HEK293 (cell line): ENCODE data around the gene SLC39A10.

ENCODE experiments used
- CTCF ChIA-PET: fragments of 350-600 bp; formaldehyde crosslinking; extraction: SDS; loops from one replicate; lab custom pipeline; 2021; ENCODE audit warnings: antibody characterized with exemption; lab: Yijun Ruan, JAX
- POLR2A ChIA-PET: fragments of 300-600 bp; formaldehyde crosslinking; extraction: SDS; loops from one replicate; lab custom pipeline; 2020; ENCODE audit warnings: antibody characterized with exemption, inconsistent platforms; lab: Yijun Ruan, JAX
- H3K27ac ChIP-seq: fragments of 200-500 bp; sonication (Bioruptor generic); 2 replicates; pipeline ENCODE4 v1.5.1; 2014; ENCODE audit warnings: low read depth, low read length, control low read depth, inconsistent platforms; ENCODE audit errors: extremely low read depth
- H3K36me3 ChIP-seq, 2 experiments: fragments of 200-500 bp in 1 of 2; sonication (Bioruptor generic) in 1 of 2; 1 replicate in 1 of 2; 2 replicates in 1 of 2; pipeline ENCODE4 v1.5.1; 2014 to 2017; ENCODE audit warnings: inconsistent platforms in 2 of 2, low read length in 2 of 2; ENCODE audit not compliant: control insufficient read depth in 2 of 2, insufficient read depth in 1 of 2
- H3K4me1 ChIP-seq: fragments of 200-500 bp; sonication (Bioruptor generic); 2 replicates; pipeline ENCODE4 v1.5.1; 2014; ENCODE audit warnings: mild to moderate bottlenecking, low read length, inconsistent platforms; ENCODE audit not compliant: control insufficient read depth, insufficient read depth
- H3K4me3 ChIP-seq: 2 replicates; pipeline ENCODE4 v1.5.1; 2011; ENCODE audit warnings: low read depth, mild to moderate bottlenecking, control low read depth, low read length, moderate library complexity
- H3K9me3 ChIP-seq: fragments of 200-500 bp; sonication (Bioruptor generic); 2 replicates; pipeline ENCODE4 v1.5.1; 2014; ENCODE audit warnings: low read depth, low read length, inconsistent platforms; ENCODE audit not compliant: control insufficient read depth, insufficient read depth
- ZBTB17 ChIP-seq: fragments of 450-650 bp; formaldehyde crosslinking; IDR thresholded peaks from 2 replicates; pipeline ENCODE4 v1.5.1; 2016; ENCODE audit warnings: missing biosample characterization, missing genetic modification characterization
- ZBTB8A ChIP-seq: fragments of 450-650 bp; formaldehyde crosslinking; IDR thresholded peaks from 2 replicates; pipeline ENCODE4 v1.5.1; 2016; ENCODE audit warnings: missing biosample characterization, missing genetic modification characterization
- ZIC2 ChIP-seq: fragments of 450-650 bp; formaldehyde crosslinking; IDR thresholded peaks from 2 replicates; pipeline ENCODE4 v1.5.1; 2016; ENCODE audit warnings: missing biosample characterization, missing genetic modification characterization
- ZNF114 ChIP-seq: fragments of 450-650 bp; formaldehyde crosslinking; IDR thresholded peaks from 2 replicates; pipeline ENCODE4 v1.5.0; 2017; ENCODE audit warnings: missing biosample characterization, missing genetic modification characterization
- ZNF16 ChIP-seq: fragments of 450-650 bp; formaldehyde crosslinking; IDR thresholded peaks from 2 replicates; pipeline ENCODE4 v1.5.1; 2016; ENCODE audit warnings: low read depth, missing biosample characterization, missing genetic modification characterization
- ZNF223 ChIP-seq: fragments of 450-650 bp; formaldehyde crosslinking; IDR thresholded peaks from 2 replicates; pipeline ENCODE4 v1.5.1; 2016; ENCODE audit warnings: missing biosample characterization, missing genetic modification characterization
- ZNF23 ChIP-seq: fragments of 450-650 bp; formaldehyde crosslinking; IDR thresholded peaks from 2 replicates; pipeline ENCODE4 v1.5.1; 2016; ENCODE audit warnings: missing biosample characterization, missing genetic modification characterization, borderline replicate concordance
- ZNF302 ChIP-seq: fragments of 450-650 bp; formaldehyde crosslinking; IDR thresholded peaks from 2 replicates; pipeline ENCODE4 v1.5.1; 2016; ENCODE audit warnings: missing biosample characterization, missing genetic modification characterization, low read depth
- ZNF623 ChIP-seq: fragments of 450-650 bp; formaldehyde crosslinking; IDR thresholded peaks from 2 replicates; pipeline ENCODE4 v1.5.1; 2016; ENCODE audit warnings: missing biosample characterization, missing genetic modification characterization
- ZNF626 ChIP-seq: fragments of 450-650 bp; sonication (Bioruptor Pico); formaldehyde crosslinking; IDR thresholded peaks from 2 replicates; pipeline ENCODE4 v1.5.1; 2018; ENCODE audit warnings: missing biosample characterization, missing genetic modification characterization, inconsistent platforms
- ZNF629 ChIP-seq: fragments of 450-650 bp; formaldehyde crosslinking; IDR thresholded peaks from 2 replicates; pipeline ENCODE4 v1.5.1; 2017; ENCODE audit warnings: missing biosample characterization, missing genetic modification characterization
- ZNF707 ChIP-seq: fragments of 450-650 bp; formaldehyde crosslinking; IDR thresholded peaks from 2 replicates; pipeline ENCODE4 v1.5.1; 2016; ENCODE audit warnings: missing biosample characterization, missing genetic modification characterization
- ZNF776 ChIP-seq: fragments of 450-650 bp; formaldehyde crosslinking; IDR thresholded peaks from 2 replicates; pipeline ENCODE4 v1.5.0; 2017; ENCODE audit warnings: missing biosample characterization, missing genetic modification characterization, borderline replicate concordance
- ZNF791 ChIP-seq: fragments of 450-650 bp; formaldehyde crosslinking; IDR thresholded peaks from 2 replicates; pipeline ENCODE4 v1.5.1; 2016; ENCODE audit warnings: missing biosample characterization, missing genetic modification characterization
- ZNF843 ChIP-seq: fragments of 450-650 bp; formaldehyde crosslinking; IDR thresholded peaks from 2 replicates; pipeline ENCODE4 v1.5.1; 2016; ENCODE audit warnings: missing biosample characterization, missing genetic modification characterization
- TF ChIP-seq, protein P1 (sequence below): fragments of 450-650 bp; formaldehyde crosslinking; IDR thresholded peaks from 2 replicates; pipeline ENCODE4 v1.5.1; 2017; ENCODE audit warnings: missing biosample characterization, missing genetic modification characterization
- TF ChIP-seq, protein P2 (sequence below): sonication (generic); formaldehyde crosslinking; IDR thresholded peaks from 2 replicates; pipeline ENCODE4 v1.8.1; 2022; ENCODE audit warnings: mild to moderate bottlenecking, moderate library complexity, missing genetic modification reagents
- TF ChIP-seq, protein P3 (sequence below): fragments of 450-650 bp; formaldehyde crosslinking; IDR thresholded peaks from 2 replicates; pipeline ENCODE4 v1.5.1; 2017; ENCODE audit warnings: missing biosample characterization, mild to moderate bottlenecking, missing genetic modification characterization, moderate library complexity
- TF ChIP-seq, protein P4 (sequence below): fragments of 450-650 bp; formaldehyde crosslinking; IDR thresholded peaks from 2 replicates; pipeline ENCODE4 v1.5.1; 2016; ENCODE audit warnings: missing biosample characterization, missing genetic modification characterization

SLC39A10 gene

GRCh38 chr2:195730912-195731311 lies 73.9 kb downstream of the SLC39A10 start:
- TF ChIP-seq ZNF843 (tag by site-specific recombination) (no peak), ZNF16 (tag by site-specific recombination) (no peak), ZNF223 (no peak)
- TF ChIP-seq, protein P1, sequence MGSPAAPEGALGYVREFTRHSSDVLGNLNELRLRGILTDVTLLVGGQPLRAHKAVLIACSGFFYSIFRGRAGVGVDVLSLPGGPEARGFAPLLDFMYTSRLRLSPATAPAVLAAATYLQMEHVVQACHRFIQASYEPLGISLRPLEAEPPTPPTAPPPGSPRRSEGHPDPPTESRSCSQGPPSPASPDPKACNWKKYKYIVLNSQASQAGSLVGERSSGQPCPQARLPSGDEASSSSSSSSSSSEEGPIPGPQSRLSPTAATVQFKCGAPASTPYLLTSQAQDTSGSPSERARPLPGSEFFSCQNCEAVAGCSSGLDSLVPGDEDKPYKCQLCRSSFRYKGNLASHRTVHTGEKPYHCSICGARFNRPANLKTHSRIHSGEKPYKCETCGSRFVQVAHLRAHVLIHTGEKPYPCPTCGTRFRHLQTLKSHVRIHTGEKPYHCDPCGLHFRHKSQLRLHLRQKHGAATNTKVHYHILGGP (tag by site-specific recombination), result no peak
- POLR2A ChIA-PET, result no interaction called here
- Histone ChIP-seq H3K4me3 (no peak overlapping the region), H3K36me3 (peaks cover 0 to 16% of the 10 kb centered on the region in 2 experiments; a peak in 1 of 3 replicates), H3K4me1 (no peaks in the 10 kb centered on the region), H3K9me3 (no peaks in the 10 kb centered on the region), H3K27ac (no peak overlapping the region)
- CTCF ChIA-PET, result no interaction called here

- TF ChIP-seq, protein P2, sequence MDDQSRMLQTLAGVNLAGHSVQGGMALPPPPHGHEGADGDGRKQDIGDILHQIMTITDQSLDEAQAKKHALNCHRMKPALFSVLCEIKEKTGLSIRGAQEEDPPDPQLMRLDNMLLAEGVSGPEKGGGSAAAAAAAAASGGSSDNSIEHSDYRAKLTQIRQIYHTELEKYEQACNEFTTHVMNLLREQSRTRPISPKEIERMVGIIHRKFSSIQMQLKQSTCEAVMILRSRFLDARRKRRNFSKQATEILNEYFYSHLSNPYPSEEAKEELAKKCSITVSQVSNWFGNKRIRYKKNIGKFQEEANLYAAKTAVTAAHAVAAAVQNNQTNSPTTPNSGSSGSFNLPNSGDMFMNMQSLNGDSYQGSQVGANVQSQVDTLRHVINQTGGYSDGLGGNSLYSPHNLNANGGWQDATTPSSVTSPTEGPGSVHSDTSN, result no peak
- TF ChIP-seq ZNF623 (no peak), ZNF629 (no peak)
- Histone ChIP-seq H3K9me3 (no peaks in the 10 kb centered on the region), H3K36me3 (peaks cover 0 to 16% of the 10 kb centered on the region in 2 experiments; a peak in 1 of 3 replicates), H3K27ac (no peak overlapping the region), H3K4me1 (no peaks in the 10 kb centered on the region), H3K4me3 (no peak overlapping the region)
- ChIA-PET CTCF (no interaction called here), POLR2A (no interaction called here)
Observed at GRCh38 chr2:195732574-195732973, 75.5 kb downstream of the SLC39A10 start.

GRCh38 chr2:195733831-195734230 lies 76.8 kb downstream of the SLC39A10 start:
- H3K4me3 ChIP-seq, result no peak overlapping the region
- H3K27ac ChIP-seq, result no peak overlapping the region
- TF ChIP-seq ZNF302 (no peak), ZNF114 (no peak)
- TF ChIP-seq, protein P3, sequence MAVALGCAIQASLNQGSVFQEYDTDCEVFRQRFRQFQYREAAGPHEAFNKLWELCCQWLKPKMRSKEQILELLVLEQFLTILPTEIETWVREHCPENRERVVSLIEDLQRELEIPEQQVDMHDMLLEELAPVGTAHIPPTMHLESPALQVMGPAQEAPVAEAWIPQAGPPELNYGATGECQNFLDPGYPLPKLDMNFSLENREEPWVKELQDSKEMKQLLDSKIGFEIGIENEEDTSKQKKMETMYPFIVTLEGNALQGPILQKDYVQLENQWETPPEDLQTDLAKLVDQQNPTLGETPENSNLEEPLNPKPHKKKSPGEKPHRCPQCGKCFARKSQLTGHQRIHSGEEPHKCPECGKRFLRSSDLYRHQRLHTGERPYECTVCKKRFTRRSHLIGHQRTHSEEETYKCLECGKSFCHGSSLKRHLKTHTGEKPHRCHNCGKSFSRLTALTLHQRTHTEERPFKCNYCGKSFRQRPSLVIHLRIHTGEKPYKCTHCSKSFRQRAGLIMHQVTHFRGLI (tag by site-specific recombination), result no peak
- TF ChIP-seq, all 188 proteins: peak for 0
- ChIA-PET CTCF (no interaction called here), POLR2A (no interaction called here)
- H3K9me3 ChIP-seq, result no peaks in the 10 kb centered on the region
- no peaks in the 10 kb centered on the region for H3K4me1 ChIP-seq
- H3K36me3 ChIP-seq, result peaks cover 0 to 16% of the 10 kb centered on the region in 2 experiments; a peak in 1 of 3 replicates

DNA sequence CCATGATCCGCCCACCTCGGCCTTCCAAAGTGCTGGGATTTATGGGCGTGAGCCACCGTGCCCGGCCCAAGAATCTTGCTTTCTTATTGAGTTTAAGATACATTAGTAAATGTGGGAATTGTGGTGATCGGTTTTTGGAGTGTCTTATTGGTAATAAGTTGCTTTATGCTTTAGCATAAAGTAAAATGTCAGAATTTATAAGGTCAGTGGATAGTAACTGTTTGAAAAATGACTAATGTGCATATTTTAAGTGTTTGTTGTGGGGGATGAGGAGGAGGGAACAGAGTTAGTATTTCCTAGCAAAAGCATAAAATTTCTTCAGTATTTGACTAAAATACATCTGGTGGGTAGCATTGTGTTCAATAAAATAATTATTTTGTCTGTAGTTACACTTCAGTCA lies 77.4 kb downstream of the SLC39A10 start:
- Histone ChIP-seq H3K9me3 (no peaks in the 10 kb centered on the region), H3K27ac (no peak overlapping the region), H3K36me3 (peaks cover 0 to 13% of the 10 kb centered on the region in 2 experiments; a peak in 1 of 3 replicates), H3K4me1 (no peaks in the 10 kb centered on the region), H3K4me3 (no peak overlapping the region)
- POLR2A ChIA-PET, result no interaction called here
- TF ChIP-seq ZNF23 (tag by site-specific recombination) (no peak), ZNF791 (tag by site-specific recombination) (no peak), ZNF707 (no peak), ZNF626 (no peak), ZBTB17 (no peak), ZBTB8A (tag by site-specific recombination) (no peak), ZIC2 (tag by site-specific recombination) (no peak), ZNF776 (no peak)
- TF ChIP-seq, protein P2, result no peak
- TF ChIP-seq, protein P4, sequence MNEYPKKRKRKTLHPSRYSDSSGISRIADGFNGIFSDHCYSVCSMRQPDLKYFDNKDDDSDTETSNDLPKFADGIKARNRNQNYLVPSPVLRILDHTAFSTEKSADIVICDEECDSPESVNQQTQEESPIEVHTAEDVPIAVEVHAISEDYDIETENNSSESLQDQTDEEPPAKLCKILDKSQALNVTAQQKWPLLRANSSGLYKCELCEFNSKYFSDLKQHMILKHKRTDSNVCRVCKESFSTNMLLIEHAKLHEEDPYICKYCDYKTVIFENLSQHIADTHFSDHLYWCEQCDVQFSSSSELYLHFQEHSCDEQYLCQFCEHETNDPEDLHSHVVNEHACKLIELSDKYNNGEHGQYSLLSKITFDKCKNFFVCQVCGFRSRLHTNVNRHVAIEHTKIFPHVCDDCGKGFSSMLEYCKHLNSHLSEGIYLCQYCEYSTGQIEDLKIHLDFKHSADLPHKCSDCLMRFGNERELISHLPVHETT (tag by site-specific recombination), result no peak
- CTCF ChIA-PET, result no interaction called here
